GM21717 (cell line): ENCODE results near the gene SNX1.
A peak's percentile ranks its signal among the peaks of the same experiment; 100 is the strongest.
"Not testable (repeated sequence)": the region's sequence is repeated elsewhere in the genome, so short reads cannot be mapped to it uniquely, and the experiment has no call there.

Experiments
- ATAC-seq: cut with Tn5 transposase; IDR thresholded peaks from one replicate; pipeline ENCODE4 v1.9.1; 2021; ENCODE audit warnings: mild to moderate bottlenecking, moderate library complexity; ENCODE audit not compliant: unreplicated experiment

Gene SNX1

GRCh38 chr15:64071931-64072765 lies 23.6 kb upstream of the SNX1 start:
- ATAC-seq: no peak

DNA sequence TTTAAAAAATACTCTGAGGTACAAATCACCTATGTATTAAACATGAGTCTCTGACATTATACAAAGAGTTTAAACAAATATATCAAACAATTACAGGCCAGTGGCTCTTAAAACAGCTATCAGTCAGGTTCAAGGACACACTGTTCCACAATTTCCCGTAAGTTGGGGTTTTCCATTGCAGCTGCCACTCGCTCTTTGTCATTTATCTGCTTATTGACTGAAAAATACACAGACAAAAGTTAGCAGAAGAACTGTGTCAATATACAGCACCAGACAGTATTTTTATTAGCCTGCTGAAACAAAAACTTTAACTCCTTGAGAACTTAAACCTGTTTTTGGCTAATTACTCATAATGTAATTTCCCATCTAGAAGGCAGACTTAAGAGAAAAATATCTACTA lies 23.0 kb upstream of the SNX1 start:
- no peak for ATAC-seq

DNA sequence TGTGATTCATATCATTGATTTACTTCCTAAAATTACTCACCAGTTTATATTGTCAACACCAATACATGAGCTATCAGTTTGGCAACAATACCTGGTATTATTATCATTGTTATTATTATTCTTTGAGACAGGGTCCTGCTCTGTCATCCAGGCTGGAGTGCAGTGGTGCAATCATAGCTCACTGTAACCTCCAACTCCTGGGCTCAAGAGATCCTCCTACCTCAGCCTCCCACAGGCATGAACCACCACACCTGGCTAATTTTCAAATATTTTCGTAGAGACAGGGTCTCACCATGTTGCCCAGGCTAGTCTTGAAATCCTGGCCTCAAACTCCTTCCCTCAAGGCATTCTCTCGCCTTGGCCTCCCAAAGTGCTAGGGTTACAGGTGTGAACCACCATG lies 22.3 kb upstream of the SNX1 start:
- not testable (repeated sequence) for ATAC-seq

- no peak for ATAC-seq
Measured at GRCh38 chr15:64082757-64083156, 13.0 kb upstream of the SNX1 start.

GRCh38 chr15:64089543-64090280 lies 6.1 kb upstream of the SNX1 start:
- no peak for ATAC-seq

DNA sequence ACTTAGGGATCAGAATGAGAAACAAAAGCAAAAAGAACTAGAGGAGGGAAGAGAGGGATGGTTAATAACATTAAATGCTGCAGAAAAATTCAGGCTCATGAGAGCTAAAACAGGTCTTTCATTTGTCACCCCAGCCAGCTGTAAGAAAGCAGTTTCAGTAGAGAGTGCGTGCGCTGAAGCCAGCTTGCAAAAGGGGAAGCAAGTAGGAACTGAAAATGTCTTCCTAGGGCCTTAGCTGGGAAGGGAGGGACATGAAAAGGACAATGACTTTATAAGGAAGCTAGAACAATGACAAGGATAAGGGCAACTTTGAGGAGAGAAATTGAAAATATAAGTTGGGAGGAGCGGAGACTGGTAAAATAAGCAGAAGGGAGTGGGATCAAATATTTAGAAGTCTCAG lies 5.3 kb upstream of the SNX1 start:
- no peak for ATAC-seq

DNA sequence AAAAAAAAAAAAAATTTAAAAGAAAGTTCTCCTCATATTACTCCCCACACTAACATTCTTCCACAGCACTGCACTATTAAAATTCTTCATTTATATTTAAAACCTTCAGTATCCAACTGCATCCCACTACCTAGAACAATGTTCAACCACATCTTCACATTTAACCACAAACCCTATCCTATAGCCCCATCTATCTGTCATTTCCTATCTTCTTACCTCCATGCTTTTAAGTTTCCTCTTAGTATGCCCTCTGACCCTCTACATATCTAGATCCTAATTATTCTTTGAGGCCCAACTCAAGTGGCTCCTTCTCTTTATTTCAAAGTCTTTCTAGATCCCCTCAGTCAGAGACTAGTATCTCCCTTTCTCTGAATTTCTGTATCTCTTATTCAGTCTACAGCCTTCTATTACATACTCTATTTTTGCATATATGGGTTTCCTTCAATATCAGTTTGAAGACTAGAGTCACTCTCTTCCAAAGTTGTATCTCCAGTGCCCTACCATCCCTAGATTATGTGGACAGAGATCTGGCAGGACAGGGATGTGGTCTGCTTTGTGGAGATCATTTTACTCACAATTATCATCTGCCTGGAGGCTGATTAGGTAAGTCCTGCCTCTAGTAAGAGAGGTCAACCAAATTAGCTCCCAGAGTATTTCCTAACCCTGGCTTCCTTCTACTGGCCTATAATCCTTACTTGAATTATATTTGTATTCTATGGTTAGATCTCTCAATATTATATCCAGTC lies 3.5 kb upstream of the SNX1 start:
- ATAC-seq: no peak

DNA sequence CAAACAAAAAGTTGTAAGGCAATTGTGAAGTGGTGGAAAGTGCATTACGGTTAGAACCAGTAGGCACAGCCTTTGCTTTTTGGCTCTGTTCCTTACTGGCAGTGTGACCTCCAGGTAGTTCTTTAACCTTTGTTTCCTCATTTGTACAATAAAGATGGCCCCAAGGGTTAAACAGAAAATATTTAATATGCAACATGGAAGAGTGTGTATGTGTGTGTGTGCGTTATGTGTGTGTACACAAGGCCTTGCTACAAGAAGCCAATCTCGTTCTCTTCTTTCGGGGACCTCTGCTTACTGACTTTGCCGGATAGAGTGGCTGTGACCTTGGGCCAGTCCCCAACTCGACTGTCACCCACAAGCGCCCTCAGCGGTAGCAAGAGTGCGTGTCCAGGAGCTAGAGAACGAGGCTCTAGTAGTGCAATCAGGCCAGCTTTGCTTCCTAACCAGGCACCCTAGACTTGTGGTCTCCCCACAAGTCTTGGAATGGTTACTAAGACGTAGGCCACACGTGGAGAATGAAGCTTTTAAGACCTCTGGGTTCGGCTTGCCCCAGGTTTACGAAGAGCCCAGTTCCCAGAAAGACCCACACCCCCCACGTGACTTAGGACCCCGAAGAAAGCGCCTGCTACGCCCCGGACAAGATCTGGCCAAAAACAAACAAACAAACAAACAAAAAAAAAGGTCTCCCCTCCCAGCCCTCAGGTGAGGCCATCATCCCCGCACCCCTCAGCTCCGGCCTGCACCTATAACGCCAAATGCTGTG lies 2.7 kb upstream of the SNX1 start:
- ATAC-seq: no peak

DNA sequence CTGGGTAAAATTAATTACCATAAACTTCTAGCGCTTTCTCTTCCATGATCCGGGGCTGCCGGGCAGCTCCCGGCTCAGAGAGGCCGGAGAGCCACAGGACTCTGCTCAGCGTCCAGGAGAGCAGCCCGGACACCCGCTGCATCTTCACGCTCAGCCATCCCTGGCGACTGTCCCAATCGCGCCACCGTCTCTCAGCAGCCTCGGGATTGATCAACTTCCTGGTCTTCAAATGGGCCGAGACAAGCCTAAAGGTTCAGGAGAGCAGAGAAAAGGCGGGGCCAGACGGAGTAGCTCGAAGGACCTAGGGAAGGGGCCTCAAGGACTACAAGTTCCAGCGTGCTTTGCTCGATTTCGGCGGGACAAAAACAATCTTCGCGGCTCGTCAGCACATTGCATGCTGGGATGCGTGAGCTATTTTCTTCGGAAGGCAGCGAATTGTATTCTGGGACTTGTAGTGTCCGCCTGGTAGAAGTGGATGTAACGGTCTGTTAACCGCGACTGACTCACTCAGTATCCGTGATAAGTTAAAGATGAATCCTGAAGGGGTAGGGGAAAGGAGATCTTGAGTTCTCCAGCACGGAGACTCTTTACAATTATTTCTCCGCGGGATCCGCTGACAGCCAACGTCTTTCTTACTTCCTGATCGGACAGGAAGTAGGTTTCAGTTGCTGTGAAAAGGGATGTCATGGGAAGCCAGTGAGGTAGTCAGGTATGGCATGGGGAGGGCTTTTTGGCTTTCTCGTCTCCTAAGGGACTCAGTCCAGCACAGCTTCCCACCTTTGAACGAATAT lies 2.0 kb upstream of the SNX1 start, which contains the start of gene CIAO2A:
CIAO2A (minus strand) TSS at position 212 of the 791 bp plus-strand sequence; CDS start at position 142, 70 bp downstream.
- peak; percentile 66 for ATAC-seq

DNA sequence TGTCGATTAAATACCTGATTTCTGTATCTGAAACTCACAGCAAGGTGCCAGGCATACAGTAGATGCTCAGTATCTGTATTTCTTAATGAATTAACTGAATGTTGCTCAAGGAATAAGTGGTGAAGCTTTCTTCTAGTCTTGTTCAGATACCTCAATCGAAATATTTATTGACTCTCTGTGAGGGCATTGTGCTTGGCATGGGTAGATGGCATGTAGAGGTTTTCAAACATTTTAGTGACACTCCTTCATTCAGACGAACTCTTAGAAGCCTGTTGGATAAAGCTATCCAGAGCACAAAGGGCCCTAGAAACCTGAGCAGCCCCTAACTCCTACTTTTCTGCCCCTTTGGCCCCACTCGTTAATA lies 369 bp upstream of the SNX1 start:
- ATAC-seq: no peak

DNA sequence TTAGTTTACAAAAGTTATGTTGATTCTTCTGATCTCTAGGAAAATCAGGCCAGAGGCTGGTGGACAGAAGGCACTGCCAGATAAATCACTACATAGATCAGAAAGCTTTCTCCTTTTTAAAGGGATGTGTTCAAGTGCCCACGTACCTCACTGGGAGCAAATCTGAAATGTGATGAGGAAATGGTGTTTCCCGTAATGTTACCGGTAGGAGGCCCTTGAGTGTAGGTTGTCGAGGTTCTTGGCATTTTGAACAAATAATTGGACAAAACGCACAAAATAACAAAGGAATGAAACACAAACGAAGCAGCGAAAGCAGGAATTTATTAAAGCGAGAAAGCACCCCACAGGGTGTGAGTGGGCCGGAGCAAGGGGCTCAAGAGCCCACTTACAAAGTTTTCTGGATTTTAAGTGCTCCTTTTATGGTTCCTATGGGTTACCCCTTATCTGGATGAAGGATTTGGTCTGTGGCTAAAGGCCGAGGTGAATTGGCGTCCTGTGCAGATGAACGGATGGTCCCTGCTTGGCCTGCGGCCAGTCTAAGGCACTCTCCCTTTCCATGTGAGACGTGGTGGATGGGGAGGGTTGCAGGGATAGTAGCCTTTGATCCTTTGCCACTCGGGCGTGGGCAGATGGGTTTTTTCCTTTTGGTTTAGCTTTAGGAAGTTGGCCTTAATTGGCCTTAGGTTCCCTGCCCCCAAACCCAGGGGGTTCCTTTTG lies 1.0 kb downstream of the SNX1 start:
- no peak for ATAC-seq

GRCh38 chr15:64099379-64099778 lies 3.6 kb downstream of the SNX1 start:
- ATAC-seq: no peak

DNA sequence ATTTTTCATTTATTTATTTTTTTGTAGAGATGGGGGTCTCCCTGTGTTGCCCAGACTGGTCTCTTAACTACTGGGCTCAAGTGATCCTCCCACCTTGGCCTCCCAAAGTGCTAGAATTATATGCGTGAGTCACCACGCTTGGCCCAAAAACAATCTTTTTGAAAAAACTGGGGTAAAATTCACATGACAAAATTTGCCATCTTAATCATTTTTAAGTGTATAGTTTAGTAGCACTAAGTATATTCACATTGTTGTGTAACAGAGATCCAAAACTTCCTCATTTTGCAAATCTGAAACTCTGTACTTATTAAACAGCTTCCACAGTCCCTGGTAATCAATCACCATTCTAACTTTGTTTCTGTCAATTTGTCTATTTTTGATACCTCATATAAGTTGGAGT lies 5.2 kb downstream of the SNX1 start:
- ATAC-seq: no peak

DNA sequence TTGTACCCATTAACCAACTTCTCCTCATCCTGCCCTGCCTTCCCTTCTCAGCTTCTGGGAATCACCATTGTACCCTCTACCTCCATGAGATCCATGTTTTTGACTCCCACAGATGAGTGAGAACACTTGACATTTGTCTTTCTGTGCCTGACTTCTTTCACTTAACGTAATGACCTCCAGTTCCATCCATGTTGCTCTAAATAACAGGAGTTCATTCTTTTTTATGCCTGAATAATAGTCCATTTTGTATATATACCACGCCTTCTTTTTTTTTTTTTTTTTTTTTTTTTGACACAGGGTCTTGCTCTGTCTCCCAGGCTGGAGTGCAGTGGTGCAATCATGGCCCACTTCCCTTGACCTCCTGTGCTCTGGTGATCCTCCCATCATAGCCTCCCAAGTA lies 6.7 kb downstream of the SNX1 start:
- no peak for ATAC-seq

GRCh38 chr15:64105113-64105704 lies 9.4 kb downstream of the SNX1 start:
- ATAC-seq: no peak

DNA sequence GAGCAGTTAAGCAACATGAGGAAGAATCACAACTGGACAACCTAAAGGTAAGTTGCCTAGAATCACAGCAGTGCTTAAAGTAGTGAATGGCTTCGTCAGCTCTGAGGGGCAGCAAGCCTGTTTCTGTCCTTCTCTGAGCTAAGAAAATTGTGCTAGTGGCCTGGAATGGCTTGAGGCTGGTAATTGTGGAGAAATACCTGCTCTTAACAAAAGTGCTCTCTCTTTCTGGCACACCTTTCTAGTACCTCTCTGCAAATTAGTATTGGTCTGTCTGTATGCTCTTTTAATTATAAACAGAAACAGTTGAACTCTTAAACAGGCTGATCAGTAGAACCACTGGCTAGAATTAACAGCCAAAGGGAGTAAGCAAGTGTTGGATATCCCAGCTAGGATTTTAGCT lies 11.6 kb downstream of the SNX1 start:
- ATAC-seq: no peak

GRCh38 chr15:64110108-64110701 lies 14.4 kb downstream of the SNX1 start:
- not testable (repeated sequence) for ATAC-seq

GRCh38 chr15:64110950-64111678 lies 15.3 kb downstream of the SNX1 start:
- ATAC-seq: peak; percentile 50
